GM19193 (cell line): Measurements from ENCODE around the gene SLX1A.
A peak's percentile ranks its signal among the peaks of the same experiment; 100 is the strongest.
"Not testable (repeated sequence)": the region's sequence is repeated elsewhere in the genome, so short reads cannot be mapped to it uniquely, and the experiment has no call there.

Experiments
- POLR2A ChIP-seq: IDR thresholded peaks from 4 replicates; pipeline ENCODE4 v1.6.1; 2011; ENCODE audit not compliant: insufficient read depth, insufficient read length; ENCODE audit errors: extremely low read depth

The SLX1A gene

GRCh38 chr16:30183233-30184095 is 10.2 kb upstream of the SLX1A start, which contains the start of gene CORO1A:
TSS of gene CORO1A (plus strand) at chr16:30183602. CDS start at chr16:30185210, 1,608 bp downstream.
- TF ChIP-seq POLR2A: peak; percentile 96

- TF ChIP-seq POLR2A: peak; percentile 68
Measured at GRCh38 chr16:30184096-30184890, 9.4 kb upstream of the SLX1A start.

GRCh38 chr16:30184891-30185682 is 8.6 kb upstream of the SLX1A start:
- peak; percentile 68 for TF ChIP-seq POLR2A

- TF ChIP-seq POLR2A: peak; percentile 27
Measured at GRCh38 chr16:30185683-30186421, 7.8 kb upstream of the SLX1A start.

GRCh38 chr16:30186444-30186781 is 7.3 kb upstream of the SLX1A start:
- TF ChIP-seq POLR2A: no peak

GRCh38 chr16:30186782-30187555 is 6.7 kb upstream of the SLX1A start:
- TF ChIP-seq POLR2A: peak; percentile 59

- no peak for TF ChIP-seq POLR2A
Measured at GRCh38 chr16:30187556-30187865, 6.2 kb upstream of the SLX1A start.

- TF ChIP-seq POLR2A: peak; percentile 15
Measured at GRCh38 chr16:30187971-30188561, 5.6 kb upstream of the SLX1A start.

GRCh38 chr16:30199049-30199448 is 5.4 kb downstream of the SLX1A start, which contains the start of gene SULT1A3:
TSS of gene SULT1A3 (plus strand) at chr16:30199255. CDS start at chr16:30200729, 1,474 bp downstream.
- TF ChIP-seq POLR2A: not testable (repeated sequence)
